Endometrial microvascular endothelial cells (primary cell): ENCODE data around the gene DUSP11. TPM values are rescaled to one million over a fixed set of nuclear protein-coding genes. Genes with fewer than 3 reads are reported as not detected.
"Not testable (repeated sequence)": the region's sequence is repeated elsewhere in the genome, so short reads cannot be mapped to it uniquely, and the experiment has no call there.

Experiments used
- in situ Hi-C: cut with HindIII; loops from 2 replicates; pipeline ENCODE4 v1.10.0; 2017; ENCODE audit warnings: low sequenced_read_pairs, low pct_unique_long_range_greater_than_20kb; ENCODE audit errors: inconsistent ontology term
- total RNA-seq: library from RNA; depleted of rRNA; stranded (reverse); fragments of >200 nt; gene quantifications from one replicate; pipeline ENCODE4 v1.2.3, GENCODE V29; 2015; ENCODE audit errors: inconsistent ontology term

Gene DUSP11
- total RNA-seq, 1 donor from 2014 or later: 30.2 TPM

DNA sequence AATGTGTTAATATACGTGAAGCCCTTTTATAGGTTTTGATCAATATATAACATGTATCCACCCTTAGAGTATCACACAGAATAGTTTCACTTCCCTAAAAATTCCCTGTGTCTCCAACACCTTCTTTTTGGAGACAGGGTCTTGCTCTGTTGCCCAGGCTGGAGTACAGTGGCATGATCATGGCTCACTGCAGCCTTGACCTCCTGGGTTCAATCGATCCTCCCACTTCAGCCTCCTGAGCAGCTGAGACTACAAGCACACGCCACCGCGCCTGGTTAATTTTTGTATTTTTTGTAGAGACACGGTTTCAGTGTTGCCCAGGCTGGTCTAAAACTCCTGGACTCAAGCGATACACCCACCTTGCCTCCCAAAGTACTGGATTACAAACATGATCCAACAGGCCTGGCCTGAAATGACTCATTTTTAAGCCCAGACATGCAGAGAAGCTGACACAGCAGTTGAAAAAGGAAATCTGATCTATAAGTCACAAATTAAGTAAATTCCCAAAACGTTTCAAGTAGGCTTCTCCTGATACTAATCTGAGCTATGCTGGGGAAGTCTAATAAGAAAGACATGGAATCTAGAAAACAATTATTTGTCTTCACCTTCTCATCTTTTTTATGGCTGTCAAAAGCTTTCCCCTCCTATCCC is 2.9 kb downstream of the DUSP11 start:
- in situ Hi-C loops: no loop called here

DNA sequence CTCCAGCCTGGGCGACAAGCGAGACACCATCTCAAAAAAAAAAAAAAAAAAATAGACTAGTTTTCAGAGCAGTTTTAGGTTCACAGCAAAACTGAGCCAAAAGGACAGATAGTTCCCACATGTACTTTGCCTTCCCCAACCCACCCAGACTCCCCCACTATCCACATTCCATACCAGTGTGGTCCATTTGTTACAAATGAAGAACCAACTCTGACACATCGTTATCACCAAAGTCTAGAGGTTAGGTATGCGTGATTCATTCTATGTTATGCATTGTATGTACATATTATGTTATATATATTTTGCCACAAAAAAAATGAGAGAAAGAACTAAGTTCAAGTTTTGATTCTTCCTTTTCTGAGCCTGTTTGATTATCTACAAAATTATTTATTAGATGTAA is 3.5 kb downstream of the DUSP11 start:
- in situ Hi-C loops: no loop called here

DNA sequence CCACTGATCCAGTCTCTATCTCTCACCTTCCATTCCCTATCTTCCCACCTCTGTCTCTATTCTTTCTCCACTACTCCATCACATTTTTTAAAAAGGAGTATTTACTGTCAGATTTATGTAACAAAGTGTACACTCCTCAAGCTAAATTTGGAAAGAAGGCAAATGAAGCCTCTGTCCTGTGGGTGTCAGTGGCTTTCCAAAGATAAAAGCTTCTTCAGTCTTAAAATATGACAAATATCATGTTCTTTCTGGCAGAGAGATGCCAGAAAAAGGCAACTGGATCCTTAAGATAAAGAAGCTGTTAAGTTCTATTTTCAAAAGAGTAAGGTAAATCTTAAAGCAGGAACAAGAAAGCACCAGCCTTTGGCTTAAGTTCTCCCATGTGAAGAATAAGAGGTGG is 7.1 kb downstream of the DUSP11 start:
- in situ Hi-C loops: no loop called here

DNA sequence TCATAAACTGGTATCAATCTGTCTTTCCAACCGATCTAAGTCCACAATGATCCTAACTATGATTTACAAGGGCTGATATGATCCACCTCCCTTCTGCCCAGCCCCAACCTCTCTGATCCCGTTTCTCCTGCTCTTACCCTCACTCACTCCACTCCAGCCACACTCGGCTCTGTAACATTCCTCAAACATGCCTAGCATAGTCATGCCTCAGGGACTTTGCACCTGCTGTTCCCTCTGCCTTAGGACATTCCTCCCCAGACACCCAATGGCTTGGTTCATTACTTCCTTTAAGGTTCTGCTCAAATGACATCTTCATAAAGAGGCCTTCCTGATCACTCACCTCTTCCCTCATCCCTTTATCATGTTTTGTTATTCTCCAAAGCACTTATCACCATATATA is 9.2 kb downstream of the DUSP11 start:
- in situ Hi-C loops: no loop called here

DNA sequence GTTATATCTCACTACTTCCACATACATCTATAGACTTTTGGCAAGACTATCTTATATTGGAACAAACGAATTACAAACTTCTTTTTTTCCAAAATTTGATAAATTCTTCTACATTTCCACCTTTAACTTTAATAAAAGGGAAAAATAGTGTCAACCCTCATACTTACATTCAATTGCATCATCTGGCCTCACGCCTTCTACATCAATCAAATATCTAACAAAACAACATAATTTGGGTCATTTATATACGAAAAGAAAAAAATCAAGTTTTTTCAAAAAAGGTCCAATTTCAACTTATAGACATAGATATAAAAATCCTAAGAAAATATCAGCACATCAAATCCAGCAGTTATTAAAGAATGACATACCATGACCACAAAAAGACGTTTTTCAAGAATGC is 12.9 kb downstream of the DUSP11 start:
- in situ Hi-C loops: no loop called here

DNA sequence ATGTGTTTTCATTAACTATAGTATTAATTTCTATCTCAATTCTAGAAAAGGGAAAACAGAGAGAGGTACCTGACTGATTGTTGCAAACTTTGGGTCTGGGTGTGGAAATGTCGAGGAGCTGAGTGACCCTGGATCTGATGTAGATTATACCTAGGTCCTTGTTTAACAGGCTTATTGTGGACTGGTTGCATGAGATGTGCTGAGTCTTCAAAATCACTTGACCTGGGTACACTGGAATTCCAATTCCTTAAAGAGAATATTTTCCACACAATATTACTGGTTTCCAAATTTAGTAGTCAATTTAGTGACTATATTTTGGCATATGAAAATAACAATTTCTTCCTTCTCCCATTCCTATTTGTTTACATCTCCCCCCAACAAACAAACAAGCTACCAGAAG is 13.6 kb downstream of the DUSP11 start:
- in situ Hi-C loops: no loop called here

DNA sequence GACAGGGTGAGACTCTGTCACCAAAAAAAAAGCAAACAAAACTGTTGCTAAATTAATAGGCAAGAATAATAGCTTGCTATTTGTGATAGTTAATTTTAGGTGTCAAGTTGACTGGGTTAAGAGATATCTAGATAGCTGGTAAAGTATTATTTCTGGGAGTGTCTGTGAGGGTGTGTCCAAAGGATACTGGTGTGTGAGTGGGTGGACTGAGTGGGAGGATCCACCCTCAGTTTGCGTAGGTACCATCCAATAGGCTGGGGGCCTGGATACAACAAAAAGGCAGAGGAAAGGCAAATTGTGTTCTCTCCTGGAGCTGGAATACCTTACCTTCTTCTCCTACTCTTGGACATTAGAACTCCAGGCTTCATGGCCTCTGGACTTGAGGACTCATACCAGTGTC is 15.0 kb downstream of the DUSP11 start:
- in situ Hi-C loops: no loop called here

DNA sequence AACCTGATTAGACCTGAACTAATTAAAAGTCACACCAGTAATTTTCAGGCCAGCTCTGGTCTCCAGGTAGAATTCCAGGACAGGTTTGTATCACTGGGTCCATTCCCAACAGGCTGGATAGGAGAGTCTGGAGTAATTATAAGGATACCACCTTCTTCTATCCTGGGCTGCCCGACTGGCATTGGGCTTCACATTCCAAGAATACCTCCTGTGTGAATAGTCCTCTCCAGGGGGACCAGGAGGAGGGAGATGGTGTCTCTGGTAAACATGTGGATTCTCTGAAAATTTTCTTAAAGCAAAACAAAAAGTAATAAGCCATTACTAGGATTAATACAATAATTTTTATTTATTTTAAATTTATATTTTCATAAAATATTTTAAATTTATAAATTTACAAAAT is 17.3 kb downstream of the DUSP11 start:
- in situ Hi-C loops: no loop called here

DNA sequence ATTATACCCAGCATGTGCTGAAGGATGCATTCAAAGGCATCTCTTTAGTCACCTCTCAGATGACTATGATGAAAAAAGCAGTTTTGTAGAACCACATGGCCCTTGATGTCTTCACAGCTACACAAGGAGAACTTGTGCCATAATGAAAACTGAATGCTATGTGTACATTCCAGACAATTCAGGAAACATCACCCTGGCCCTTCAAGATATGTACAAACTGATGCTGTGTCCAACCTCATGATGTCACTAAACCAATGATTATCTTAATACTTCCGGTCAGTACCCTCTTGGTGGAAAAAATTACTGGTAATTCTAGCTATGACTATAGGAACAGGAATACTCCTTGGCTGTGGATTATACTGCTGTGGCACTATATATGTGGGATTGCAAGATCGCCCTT is 20.0 kb downstream of the DUSP11 start:
- in situ Hi-C loops: no loop called here

DNA sequence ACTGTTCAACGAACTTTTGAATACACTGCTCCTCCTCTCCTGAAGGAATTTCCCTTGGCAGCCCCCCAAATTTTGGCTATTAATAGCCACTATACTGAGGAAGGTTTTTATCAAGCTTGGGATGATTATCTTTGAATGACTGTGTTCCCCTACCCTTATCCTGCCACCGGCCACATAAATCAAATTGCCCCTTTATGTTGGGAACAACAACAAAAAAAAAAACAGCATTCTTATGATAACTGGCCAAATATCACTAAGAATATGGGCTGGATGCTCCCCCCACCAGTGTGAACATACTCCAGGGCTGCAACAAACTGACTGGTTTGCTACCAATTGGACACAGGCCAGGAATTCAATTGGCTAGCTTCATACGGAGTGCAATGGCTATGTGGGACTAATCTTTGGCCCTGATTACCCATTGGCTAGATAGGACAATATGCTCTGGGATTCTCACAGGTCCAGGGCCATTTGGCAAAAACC is 20.6 kb downstream of the DUSP11 start:
- in situ Hi-C loops: no loop called here

DNA sequence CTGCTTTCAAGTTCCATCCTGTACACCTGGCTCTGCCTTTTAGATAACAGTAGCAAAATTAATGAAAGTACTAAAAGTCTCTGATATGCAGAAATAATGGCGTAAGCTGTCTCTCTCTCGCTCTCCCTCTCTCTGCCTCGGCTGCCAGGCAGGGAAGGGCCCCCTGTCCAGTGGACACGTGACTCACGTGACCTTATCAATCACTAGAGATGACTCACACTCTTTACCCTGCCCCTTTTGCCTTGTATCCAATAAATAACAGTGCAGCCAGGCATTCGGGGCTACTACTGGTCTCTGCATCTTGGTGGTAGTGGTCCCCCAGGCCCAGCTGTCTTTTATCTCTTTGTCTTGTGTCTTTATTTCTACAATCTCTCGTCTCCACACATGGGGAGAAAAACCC is 25.6 kb downstream of the DUSP11 start:
- in situ Hi-C loops: not testable (repeated sequence)

DNA sequence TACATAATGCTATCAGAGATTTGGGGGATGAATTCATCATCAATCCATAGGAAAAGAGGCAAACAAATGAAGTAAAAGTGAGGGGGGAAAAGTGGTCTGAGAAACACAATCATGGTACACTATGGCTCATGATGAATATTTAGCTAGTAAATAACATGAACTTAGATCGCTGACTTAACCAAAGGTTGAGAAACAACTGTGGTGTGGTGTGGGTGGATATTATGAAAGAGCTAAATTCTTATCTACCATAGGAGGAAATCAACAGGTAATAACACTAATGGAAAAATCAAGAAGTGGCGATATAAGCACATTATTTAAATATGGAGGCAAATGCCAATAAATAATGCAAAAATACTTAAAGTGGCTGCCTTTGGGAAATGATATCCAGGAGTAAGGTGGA is 30.6 kb downstream of the DUSP11 start:
- in situ Hi-C loops: no loop called here

DNA sequence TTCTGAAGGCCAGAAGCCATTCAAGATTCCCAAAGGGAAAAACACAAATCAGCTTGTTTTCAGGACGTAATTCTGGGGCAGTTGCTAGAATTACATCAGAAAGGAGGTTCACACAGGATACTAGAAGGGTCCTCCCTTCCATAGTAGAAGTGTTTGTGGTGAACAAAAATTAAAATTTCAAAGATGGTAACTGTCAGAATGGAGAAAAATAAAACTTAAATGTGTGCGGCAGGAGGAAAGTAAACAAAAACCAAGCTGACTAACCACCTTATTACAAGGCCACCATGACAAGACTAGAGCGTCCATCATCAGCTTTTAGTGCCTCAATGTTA is 33.1 kb downstream of the DUSP11 start:
- in situ Hi-C loops: no loop called here

DNA sequence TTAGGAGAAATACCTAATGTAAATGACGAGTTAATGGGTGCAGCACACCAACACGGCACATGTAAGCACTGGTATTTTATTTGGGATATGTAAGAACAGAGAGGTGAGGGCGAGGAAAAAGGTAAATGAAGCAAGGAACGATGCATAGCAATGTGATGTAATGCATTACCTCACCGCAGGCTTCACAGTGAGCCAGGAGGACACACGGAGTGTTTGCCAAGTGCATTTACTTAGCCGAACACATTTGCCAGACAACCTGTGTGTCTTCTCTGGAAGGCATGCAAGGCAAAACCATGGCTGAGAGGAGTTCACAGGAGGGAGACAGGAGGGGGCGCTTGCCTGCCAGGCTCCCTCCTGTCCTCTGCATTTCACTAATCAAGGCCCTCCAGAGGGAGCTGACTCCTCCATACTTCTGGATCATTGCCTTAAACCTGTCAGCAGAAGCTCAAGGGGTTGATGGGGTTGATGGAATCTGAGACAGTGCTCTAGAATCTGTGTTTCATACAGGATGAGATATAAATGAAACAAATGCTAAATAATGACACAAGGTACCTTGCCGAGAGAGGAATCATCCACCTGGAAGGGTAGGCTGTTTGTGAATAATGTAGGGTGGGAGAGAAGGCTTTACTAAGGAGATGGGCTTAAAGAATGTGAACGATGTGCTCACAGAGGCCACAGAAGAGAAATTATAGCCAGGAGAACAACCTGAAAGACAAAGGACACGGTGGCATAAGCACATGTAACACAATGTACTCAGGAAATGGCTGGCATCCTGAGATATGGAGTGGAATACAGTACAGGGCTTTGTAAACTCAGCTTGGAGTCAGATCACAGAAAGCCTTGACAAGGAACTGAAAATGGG is 33.7 kb downstream of the DUSP11 start:
- in situ Hi-C loops: no loop called here

DNA sequence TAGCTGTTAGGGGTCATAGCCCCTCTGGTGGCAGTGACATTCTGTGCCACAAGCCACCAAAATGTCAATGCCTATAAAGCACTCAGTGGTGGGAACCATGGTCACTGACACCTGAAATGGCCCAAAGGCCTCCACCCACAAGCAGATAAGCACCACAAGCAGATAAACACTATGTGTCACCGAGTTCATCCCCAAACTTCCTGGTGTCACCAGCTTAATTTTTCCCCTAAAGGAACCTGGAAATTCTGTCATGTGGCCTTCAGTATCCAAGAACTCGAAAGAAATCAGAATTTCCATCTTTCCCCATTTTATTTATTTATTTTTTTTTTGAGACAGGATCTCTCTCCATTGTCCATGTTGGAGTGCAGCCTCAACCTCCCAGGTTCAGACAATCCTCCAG is 39.1 kb downstream of the DUSP11 start:
- in situ Hi-C loops: no loop called here

DNA sequence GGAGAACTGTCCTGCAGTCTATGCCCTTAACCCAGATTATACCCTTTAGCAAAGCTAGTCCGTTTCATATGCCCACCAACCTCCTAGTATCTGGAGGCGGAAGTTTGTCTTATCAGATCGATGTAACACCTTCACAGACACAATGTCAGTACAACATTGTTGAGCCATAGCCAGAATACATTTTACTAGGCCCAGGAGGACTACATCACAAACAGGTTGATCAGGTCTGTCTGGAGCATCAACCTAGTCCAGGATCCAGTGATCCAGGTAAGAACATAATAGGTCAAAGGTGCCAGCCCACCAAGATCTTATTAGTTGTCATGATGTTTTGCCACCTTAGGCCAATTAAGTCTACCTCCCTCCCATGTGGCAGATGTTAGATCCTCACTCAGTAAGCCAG is 40.8 kb downstream of the DUSP11 start:
- in situ Hi-C loops: no loop called here

DNA sequence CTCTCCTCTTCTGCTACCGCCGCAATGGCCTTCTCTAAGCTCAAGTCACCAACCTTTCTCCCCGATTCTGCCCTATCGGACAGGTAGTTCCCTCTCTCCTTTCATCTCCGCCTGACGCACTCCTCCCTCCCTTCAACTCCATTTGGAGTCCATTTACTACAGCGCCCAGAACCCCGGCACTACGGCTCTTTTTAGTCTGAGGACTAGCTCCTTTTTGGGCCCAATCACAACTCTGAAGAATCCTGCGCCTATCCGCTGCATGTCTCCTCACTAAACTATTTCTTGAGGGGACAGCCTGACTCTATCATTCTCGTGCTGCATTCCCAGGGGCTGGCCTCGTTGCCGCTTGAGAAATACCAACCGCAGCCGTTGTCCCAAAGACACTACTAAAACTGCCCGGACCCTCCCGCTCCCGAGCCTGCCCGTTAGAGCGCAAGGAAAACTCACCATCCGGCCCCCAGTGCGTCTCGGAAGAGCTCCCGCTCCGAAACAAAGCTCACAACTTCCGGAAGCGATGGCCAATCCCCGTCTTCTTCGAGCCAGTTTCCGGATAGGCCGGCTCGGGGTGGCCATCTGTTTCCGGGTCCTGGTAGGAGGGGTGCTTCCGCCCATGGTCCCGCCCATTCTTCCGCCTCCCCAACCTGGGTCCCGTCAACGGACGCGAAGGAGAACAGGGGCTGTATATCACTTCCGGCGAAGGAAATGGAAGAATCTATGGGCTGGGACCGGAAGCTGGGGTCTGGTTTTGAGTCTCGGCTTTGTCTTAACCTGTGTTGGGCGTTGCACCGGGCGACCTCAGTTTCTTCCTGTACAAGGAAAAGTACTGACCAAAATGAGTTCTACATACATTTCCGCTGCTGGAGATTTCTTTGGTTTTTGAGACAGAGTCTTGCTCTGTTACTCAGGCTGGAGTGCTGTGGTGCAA is 42.8 kb downstream of the DUSP11 start, which contains the start of gene TPRKB:
TPRKB (minus strand) TSS at position 491 of the 925 bp plus-strand sequence. CDS start 2,776 bp downstream, outside the sequence.
- in situ Hi-C loops: no loop called here

DNA sequence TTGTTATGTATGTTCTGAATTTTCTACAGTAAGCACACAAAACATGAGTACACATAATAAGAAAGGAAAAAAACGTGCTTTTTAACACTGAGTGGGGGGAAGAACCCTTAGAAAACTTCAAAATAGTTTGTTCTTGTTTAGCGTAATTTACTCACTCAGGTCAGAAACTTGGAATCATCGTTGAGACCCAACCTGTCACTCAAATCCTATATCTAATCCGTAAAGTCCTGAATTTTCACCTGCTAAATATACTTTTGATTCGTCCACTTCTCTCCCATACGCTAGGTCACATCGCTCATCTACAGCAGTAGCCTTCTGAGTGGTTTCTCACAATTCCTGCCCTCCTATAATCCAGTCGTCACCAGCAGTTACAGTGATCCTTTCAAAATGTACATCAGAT is 43.5 kb downstream of the DUSP11 start:
- in situ Hi-C loops: no loop called here

DNA sequence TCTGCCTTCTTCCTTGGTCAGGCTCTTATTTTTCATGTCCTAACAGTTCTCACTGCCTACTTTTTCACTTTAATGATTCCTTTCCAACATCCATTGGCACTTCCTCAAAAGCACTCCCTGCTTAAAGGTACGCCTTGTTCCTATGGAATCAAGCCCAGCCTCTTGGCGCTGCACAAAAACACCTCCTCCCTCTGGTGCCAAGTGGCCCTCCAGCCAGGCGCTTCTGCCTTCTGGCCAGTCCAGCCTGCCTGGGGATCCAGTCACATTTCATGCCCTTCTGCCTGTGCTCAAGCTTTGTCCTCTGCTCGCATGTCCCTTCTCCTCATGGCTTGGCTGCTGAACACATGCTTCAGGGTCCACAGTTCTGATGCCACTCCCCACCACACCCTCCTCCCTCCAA is 49.1 kb downstream of the DUSP11 start:
- in situ Hi-C loops: no loop called here
